Hepatic stellate cell (primary cell): Measurements from ENCODE around the gene SYT8.
"Not testable (repeated sequence)": the region's sequence is repeated elsewhere in the genome, so short reads cannot be mapped to it uniquely, and the experiment has no call there.

Experiments used
- DNase-seq: peaks from one replicate; pipeline ENCODE4 v3.0.0; 2011; ENCODE audit warnings: low spot score

Gene SYT8, protein sequence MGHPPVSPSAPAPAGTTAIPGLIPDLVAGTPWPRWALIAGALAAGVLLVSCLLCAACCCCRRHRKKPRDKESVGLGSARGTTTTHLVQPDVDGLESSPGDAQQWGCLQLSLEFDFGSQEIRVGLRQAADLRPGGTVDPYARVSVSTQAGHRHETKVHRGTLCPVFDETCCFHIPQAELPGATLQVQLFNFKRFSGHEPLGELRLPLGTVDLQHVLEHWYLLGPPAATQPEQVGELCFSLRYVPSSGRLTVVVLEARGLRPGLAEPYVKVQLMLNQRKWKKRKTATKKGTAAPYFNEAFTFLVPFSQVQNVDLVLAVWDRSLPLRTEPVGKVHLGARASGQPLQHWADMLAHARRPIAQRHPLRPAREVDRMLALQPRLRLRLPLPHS

DNA sequence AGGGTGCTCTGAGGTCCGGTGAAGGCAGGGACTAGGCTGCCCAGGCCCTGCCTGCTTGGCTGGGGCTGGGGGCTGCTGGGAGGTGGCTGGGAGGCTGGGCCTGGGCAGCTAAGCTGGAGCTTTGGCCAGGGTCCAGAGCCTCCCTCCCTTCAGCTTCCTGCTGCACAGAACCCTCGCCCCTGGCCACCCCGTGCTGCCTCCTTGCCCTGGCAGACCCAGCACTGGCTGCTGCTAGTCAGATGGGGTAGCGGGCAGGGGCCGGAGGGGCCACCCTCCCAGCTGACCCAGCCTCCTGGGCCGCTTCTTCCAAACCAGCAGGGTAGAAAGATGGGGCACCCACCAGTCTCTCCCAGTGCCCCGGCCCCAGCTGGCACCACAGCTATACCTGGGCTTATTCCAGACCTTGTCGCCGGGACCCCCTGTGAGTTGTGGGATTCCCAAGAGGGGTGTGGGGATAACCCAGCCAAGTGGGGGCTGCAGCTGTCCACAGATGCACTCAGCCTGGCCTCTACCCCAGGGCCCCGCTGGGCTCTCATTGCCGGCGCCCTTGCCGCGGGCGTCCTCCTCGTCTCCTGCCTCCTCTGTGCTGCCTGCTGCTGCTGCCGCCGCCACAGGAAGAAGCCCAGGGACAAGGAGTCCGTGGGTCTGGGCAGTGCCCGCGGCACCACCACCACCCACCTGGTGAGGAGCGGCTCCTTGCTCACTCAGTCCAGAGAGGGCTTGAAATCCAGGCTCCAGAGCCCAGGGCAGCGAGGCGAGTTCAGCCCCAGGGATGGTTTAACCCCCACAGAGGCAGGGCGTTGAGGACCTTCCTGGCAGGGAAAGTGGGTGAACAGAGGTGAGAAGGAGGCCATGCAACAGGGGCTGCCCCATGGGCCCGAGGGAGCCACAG is at the start of gene SYT8:
SYT8 (plus strand) TSS at position 212 of the 892 bp plus-strand sequence; CDS start at position 328, 116 bp downstream.
- DNase-seq = no peak

DNA sequence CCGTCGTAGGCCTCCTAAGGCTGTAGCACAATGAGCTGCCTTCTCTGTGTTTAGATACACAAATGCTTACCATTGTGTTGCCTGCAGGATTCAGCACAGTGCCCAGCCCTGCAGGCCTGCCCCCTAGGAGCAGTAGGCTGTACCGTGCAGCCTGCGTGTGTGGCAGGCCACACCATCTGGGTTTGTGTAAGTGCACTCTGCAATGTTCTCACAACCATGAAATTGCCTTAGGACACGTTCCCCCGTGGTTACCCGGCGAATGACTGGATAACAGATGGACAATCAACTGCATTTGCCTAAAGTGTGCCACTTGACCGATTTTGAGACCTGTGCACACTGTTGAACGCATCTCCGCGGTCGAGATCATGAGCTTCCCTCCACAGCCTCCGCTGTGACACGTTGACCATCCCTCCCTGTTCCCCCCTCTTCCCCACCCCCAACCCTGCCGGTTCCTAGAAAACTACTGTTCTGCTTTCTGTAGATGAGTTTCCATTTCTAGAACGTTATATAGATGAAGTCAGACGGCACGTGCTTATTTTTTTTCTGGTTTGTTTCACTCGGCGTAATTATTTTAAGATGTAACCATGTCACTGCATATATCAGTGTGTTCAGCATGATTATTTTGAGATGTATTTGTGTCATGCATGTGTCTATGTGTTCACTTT is 48.9 kb upstream of the SYT8 start:
- no peak for DNase-seq

DNA sequence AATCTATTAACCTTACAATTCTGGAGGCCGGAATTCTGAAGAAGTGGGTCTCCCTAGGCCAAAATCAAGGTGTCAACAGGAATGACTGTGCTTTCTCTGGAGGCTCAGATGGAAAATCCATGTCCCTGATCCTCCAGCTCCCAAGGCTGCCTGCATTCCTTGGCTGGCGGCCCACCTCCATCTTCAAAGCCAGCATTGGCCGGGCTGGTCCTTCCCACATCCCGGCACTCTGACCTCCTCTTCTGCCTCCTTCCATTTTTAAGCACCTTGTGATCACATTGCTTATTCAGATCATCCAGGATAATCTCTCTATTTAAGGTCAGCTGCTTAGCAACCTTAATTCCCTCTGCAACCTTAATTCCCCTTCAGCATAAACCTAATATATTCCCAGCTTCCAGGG is 48.3 kb upstream of the SYT8 start:
- no peak for DNase-seq

DNA sequence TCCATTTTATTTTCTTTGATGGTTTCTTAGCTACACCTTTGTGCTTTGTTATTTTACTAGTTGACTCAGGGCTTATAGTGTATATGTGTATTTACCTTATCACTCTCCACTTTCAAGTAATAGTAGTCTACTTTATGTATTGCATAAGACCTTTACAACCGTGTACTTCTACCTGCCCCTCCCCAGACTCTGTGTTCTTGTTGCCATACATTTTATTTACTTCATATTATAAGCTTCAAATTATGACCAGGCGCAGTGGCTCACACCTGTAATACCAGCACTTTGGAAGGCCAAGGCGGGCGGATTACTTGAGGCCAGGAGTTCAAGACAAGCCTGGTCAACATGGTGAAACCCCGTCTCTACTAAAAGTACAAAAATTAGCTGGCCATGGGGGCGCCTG is 42.9 kb upstream of the SYT8 start:
- no peak for DNase-seq

DNA sequence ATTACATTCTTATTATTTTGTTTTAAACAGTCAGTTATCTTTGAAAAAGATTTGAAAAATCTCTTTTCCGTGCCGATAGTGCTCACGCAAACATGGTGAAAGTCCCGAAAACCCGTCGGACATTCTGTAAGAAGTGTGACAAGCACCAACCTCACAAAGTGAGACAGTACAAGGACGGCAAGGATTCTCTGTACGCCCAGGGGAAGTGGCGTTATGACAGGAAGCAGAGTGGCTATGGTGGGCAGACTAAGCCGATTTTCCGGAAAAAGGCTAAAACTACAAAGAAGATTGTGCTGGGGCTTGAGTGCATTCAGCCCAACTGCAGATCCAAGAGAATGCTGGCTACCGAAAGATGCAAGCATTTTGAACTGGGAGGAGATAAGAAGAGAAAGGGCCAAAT is 42.3 kb upstream of the SYT8 start:
- DNase-seq = no peak

DNA sequence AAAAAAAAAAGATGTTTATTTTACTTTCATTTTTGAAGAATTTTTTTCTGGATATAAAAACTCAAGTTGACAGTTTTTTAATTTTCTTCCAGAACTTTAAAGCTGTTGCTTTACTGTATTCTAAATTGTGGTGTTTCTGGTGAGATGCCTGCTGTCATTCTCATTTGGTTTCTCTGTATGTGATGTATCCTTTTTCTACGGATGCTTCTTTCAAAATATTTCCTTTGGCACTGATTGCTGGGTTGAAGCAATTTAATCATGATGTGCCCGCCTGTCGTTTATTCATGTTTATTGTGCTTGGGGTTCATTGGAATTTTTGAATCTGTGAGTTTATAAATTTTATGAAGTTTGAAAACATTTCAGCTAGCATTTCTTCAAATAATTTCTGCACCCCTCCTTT is 41.7 kb upstream of the SYT8 start:
- DNase-seq = no peak

DNA sequence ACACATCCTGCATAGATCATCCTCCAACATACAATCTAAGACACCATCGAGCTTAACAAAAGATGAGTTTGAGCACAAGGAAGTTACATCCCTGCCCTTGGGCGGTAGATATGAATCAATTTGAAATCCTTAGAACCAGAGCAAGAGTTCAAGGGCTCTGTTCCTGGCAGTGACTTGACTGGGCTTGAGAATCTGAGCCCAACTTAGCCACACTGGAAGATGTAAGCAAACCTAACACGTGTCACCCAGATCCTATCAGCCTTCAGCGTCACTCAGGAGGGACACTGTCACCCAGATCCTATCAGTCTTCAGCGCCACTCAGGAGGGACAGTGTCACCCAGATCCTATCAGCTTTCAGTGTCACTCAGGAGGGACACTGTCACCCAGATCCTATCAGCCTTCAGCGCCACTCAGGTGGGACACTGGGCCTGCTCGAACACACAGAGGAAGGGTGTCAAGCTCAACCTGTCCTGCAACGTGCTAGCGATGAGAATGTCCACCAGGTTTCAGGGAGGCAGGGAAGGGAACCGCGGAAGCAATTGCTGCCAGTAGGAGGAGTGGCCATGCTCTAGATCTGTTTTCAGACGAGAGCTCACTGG is 38.3 kb upstream of the SYT8 start:
- DNase-seq = no peak

DNA sequence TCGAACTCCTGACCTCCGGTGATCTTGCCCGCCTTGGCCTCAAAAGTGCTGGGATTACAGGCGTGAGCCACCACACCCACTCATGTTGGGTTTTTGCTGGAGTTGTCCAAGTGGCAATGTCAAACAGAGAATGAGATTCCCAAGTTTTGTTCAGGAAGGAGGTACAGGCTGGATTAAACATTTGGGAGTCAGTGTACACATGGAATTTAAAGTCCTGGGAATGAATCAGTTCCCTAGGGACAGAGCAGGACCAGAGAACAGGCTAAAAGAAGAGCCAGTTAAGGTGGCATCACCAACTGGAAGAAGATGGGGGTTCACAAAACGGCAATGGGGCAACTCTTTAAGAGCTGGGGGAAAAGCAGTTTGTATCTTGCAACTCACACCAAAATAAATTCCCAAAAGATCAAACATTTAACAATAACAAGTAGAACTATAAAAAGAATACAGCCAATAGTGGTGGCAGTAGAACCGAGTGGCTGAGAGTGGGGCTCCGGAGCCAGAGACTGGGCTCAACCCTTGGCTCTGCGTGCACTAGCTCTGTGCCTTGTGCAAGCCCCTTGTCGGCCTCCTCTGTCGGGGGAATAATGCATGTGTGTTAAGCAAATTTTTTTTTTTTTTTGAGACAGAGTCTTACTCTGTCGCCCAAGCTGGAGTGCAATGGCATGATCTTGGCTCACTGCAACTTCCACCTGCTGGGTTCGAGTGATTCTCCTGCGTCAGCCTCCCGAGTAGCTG is 37.2 kb upstream of the SYT8 start:
- DNase-seq = no peak

DNA sequence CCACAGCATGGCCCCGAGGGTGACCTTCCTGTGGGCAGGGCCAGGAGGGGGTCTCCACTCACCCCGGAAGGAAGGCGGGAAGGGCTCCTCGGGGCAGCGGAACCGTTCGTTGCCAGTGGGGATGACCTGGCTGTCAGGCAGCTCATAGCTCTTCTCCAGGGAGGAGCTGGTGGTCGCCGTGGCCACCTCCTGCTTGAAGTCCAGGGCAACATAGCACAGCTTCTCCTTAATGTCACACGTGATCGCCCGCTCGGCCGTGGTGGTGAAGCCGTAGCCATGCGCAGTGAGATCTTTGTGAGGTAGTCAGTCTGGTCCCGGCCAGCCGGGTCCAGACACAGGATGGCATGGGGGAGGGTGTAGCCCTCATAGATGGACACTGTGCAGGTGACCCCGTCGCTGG is 31.5 kb upstream of the SYT8 start:
- DNase-seq = no peak

DNA sequence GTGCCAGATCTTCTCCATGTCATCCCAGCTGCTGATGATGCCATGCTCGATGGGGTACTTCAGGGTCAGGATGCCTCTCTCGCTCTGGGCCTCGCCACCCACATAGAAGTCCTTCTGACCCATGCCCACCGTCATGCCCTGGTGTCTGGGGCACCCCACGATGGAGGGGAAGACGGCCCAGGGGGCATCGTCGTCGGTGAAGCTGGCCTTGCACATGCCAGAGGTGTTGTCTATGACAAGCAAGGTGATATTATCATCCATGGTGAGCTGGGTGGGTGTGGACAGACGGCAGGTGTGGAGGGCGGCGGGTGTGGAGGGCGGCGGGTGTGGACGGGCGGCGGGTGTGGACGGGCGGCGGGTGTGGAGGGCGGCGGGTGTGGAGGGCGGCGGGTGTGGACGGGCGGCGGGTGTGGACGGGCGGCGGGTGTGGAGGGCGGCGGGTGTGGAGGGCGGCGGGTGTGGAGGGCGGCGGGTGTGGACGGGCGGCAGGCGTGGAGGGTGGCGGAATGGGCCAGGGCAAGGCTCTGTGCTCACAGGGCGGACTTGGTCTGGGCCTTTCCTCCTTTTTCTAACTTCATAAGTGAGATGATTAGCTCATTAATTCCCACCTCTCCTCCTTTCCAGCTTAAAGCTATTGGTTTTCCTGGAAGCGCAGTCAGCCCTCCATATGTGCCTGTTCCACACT is 30.8 kb upstream of the SYT8 start:
- not testable (repeated sequence) for DNase-seq

DNA sequence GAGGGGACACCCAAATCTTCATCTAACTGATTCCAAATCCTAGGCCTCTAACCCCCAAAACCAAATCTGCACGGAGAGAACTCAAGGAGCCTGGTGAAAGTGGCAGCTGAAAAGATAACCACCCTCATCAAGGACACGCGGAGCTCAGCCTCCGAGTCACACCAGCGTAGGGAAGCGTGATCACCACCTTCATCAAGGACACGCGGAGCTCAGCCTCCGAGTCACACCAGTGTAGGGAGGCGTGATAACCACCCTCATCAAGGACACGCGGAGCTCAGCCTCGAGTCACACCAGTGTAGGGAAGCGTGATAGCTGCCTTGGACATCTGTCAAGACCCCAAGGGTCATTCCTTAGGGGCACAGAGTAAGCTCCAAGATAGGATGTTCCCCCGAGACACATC is 29.3 kb upstream of the SYT8 start:
- no peak for DNase-seq

DNA sequence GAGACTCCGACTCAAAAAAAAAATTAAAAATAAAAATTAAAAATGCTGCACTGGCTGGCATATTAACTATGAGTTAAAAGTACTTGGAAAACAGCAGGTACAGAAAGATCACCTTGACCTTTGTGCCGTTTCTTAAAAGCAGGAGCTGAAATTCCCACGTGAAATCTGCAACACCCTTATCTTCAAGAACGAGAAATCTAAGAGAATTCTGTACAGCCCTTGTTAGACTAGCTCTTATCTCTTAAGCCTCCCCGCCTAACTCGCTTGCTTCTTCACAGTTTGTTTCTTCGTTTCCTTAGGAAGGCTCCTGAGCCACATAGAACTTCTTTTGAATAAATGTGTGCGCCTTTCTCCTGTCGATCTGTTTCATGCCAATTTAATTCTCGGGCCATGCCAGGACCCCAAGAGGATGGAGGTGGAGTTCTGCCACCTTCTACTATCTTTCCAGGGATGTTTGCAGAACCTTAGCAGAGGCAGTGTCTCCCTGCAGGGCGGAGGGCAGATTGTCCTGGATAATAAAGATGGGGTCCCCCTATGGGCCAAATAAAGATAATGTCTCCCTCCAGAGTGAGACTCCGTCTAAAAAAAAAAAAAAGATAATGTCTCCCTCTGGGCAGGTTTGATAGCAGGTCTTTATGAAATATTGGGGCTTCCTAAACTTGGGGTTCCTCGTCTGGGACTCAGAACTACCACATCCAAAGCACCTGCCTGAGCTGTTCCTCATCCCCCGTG is 27.4 kb upstream of the SYT8 start:
- no peak for DNase-seq

DNA sequence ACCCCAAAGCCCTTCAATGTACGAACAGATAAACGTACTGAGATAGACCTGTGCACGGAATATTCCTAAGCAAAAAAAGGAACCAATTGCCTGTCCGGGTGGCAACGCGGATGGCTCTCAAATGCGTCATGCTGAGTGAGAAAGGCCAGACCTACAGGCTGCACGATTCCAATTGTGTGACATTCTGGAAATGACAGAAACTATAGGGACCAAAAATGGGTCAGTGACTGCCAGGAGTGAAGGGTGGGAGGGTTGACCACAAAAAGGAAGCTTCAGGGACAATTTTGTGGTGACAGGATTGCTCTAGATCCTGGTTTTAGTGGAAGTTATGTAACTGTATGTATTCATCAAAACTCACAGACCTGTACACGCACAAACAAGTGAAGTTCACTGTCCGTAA is 24.0 kb upstream of the SYT8 start:
- no peak for DNase-seq

DNA sequence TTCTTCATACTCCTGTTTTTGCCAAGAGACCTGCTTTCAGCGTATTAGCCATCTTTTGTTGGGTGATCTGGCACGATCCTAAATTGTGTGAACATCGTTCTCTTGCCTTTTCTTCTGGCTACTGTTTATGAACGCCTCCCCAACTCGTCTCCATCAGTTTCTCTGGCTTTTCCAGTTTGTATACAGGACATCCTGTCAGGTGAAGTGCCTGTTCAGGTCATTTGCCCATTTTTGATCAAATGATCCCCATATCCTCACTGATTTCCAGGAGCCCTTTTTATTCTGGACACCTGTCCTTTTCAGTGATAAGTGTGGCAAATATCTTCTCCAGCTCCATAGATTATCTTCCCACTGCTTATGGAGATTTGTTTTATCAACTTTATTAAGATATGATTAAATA is 22.5 kb upstream of the SYT8 start:
- DNase-seq = no peak

DNA sequence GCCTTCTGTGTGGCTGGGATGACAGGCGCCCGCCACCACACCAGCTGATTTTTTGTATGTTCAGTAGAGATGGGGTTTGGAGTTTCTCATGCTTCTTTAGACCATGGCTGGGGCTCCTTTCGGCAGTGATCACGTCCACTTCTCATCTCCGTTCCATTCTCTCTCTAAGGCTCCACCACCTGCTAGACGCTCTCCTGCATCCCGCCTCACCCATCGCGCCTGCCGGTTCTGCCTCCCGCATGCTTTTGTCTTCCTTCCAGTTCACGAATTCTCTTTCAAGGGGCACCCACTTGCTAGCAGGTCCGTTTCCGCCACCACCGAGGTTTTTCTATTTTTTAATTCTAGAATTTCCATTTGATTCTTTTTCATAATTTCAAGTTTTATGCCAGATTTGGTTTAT is 22.0 kb upstream of the SYT8 start:
- no peak for DNase-seq

DNA sequence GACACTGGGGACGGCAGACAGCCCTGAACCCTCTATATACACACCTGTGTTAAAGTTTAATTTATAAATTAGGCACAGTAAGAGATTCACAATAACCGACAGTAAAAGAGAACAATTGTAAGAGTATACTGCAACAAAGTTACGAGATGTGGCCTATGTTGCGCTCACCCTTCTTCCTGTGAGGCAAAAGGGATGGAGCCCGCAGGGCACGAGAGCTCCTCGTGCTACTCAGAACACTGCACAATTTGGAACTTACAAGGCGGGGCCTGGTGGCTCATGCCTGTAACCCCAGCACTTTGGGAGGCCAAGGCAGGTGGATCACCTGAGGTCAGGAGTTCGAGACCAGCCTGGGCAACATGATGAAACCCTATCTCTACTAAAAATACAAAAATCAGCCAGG is 21.4 kb upstream of the SYT8 start:
- DNase-seq = not testable (repeated sequence)

DNA sequence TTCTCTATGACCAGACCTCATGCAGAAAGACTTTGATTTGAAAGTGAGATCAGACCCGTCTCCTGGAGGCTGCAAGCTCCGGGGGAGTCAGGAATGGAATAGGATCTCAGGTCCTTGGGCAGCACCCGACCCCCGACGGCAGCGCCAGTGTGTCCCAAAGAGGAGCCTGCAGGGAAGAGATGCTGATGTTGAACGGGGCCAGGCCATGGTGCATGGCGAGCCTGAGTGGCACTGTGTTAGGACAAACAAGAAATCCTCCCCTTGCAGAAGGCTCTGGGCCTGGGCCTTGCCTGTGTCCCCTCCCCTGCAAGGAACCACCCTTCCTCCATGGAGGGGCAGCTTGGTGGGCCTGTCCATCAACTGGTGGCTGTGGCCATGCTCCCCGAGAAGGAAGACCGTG is 20.1 kb upstream of the SYT8 start:
- no peak for DNase-seq

DNA sequence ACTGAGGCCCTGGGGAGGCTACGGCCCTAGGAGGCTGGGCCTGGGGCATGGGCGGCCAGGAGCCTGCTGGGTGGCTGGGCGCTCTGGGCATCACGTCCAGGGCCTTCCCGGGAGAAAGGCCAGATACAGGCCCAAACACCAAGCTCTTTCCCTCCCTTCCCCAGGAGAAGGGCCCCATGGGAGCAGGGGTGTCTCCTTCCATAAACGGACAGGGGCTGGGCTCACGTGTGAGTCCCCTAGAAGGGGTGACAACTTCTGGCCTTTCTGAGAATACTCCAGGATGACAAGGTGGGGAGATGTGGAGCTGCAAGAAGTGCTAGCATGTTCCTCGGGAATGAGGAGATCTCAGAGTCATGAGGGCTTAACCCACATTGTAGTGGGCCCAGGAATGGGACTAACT is 19.5 kb upstream of the SYT8 start:
- no peak for DNase-seq

DNA sequence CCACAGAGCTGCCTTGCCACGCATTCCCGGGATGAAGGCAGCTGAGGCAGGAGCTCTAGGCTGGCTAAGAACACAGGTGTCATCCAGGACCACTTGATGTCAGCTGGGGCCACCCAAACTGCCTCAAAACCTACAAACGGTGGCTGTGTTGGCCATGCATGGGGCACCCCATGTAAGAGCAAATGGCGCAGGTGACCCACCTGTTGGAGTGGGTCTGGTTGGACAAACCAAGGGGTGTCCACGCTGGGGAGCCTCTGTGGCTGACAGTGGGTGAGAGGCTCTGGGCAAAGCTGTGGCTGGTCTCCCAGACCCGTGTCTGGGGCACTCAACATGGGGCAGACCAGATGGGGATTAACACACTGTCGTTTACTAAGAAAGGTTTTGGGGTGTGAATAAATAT is 19.0 kb upstream of the SYT8 start:
- DNase-seq = no peak

DNA sequence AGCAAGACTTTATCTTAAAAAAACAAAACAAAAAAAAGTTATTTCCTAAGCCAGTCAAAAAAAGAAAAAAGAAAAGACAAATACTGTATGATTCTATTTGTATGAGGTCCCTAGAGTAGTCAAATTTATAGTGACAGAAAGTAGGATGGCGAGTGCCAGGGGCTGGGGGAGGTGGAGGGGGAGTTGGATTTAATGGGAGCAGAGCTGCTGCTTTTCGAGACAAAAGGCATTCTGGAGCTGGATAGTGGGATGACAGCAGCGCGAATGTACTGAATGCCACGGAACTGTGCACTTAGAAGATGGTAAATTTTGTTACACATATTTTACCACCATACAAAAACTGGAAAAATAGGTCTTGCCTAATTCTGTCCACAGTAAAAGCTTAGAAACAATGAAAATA is 17.8 kb upstream of the SYT8 start:
- no peak for DNase-seq
